Measurements from ENCODE around the gene ANKAR.
A peak's percentile ranks its signal among the peaks of the same experiment; 100 is the strongest.
"Not testable (repeated sequence)": the region's sequence is repeated elsewhere in the genome, so short reads cannot be mapped to it uniquely, and the experiment has no call there.

The ANKAR gene

DNA sequence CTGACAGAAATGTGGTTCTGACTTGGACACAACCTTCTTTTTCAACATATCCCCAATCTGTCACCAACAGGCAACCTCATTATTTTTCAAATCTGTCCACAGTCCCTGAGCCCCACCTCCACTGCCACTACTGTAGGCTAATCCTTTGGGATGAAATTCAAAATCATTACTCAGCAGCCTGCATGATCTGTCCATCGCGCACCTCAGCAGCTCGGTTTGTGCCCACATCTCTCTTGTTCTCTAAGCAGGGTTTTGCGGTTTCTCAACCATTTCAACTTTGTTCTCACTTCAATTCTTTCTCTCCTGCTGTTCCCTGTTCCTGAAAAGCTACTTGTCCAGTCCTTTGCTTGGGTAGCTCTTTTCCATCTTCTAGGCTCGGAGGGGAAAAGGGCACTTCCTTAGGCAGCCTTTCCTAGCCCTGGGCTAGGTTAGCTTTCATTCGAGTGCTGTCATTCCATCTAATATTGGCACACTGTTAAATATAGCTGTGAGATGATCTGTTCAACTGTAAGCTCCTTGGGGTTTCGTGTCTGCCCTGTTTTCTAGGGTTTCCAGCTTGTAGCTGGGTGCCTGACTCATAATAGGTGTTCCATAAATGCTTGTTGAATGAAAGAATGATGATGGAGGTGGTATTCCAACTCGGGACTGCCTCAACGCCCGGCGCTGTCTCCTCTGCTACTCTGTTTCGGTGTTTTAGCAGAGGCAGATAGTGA is 653 bp upstream of the ANKAR start:
- peak overlapping the region; percentile 68 for H3K4me3 ChIP-seq
- peak overlapping the region; percentile 80 for H3K27ac ChIP-seq

DNA sequence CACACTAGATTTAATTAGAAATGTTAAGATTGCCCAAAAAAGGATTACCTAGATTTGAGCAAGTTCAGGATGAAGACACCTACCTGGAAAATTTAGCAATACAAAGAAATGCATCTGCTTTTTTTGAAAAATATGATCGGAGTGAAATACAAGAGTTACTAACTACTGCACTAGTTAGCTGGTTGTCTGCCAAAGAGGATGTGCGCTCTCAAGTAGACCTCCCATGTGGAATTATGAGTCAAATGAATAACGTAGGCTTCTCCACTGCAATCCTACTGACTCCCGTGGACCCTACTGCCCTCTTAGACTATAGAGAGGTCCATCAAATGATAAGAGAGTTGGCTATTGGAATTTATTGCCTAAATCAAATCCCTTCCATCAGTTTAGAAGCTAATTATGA is 2.0 kb downstream of the ANKAR start:
- Histone ChIP-seq H3K27me3 (no peaks in the 10 kb centered on the region), H3K4me3 (no peak overlapping the region), H4K20me1 (0 out of 2 replicates have a peak, but pooled peaks cover 4% of the 10 kb centered on the region), H3K9me3 (peaks cover 17% of the 10 kb centered on the region), H3K4me1 (peaks cover 18% of the 10 kb centered on the region), H3K36me3 (peaks cover 15% of the 10 kb centered on the region), H3K9ac (no peak overlapping the region), H3K4me2 (no peak overlapping the region), H3K27ac (no peak overlapping the region)
- TF ChIP-seq Cebpa-rat (IDR thresholded peaks at IDR 0.05) = no peak

More for the DNA sequence above, 653 bp upstream of the ANKAR start:
- H3K4me1 ChIP-seq = peaks cover 18% of the 10 kb centered on the region
- TF ChIP-seq Cebpa-rat (IDR thresholded peaks at IDR 0.05) = no peak
- peaks cover 17% of the 10 kb centered on the region for H3K9me3 ChIP-seq
- 0 out of 2 replicates have a peak, but pooled peaks cover 9% of the 10 kb centered on the region for H4K20me1 ChIP-seq
- H3K9ac ChIP-seq = peak overlapping the region; percentile 78
- H3K4me2 ChIP-seq = peak overlapping the region; percentile 89
- H3K27me3 ChIP-seq = no peaks in the 10 kb centered on the region
- H3K36me3 ChIP-seq = peaks cover 35% of the 10 kb centered on the region

DNA sequence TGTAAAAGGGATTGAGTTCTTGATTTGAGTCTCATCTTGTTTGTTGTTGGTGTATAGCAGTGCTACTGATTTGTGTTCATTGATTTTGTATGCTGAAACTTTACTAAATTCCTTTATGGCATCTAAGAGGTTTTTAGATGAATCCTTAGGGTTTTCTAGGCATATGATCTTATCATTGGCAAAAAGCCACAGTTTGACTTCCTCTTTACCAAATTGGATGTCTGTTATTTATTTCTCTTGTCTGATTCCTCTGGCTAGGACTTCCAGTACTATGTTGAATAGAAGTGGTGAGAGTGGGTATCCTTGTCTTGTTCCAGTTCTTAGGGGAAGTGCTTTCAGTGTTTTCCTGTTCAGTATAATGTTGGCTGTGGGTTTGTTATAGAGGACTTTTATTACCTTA is 4.8 kb downstream of the ANKAR start:
- Histone ChIP-seq H3K36me3 (no peaks in the 10 kb centered on the region), H3K4me1 (peaks cover 9% of the 10 kb centered on the region), H3K9me3 (peaks cover 17% of the 10 kb centered on the region), H3K9ac (no peak overlapping the region), H3K4me3 (no peak overlapping the region), H3K4me2 (no peak overlapping the region), H4K20me1 (no peaks in the 10 kb centered on the region), H3K27me3 (no peaks in the 10 kb centered on the region), H3K27ac (no peak overlapping the region)
- TF ChIP-seq Cebpa-rat (IDR thresholded peaks at IDR 0.05) = no peak

GRCh38 chr2:189681203-189681602 is 6.7 kb downstream of the ANKAR start:
- no peak overlapping the region for H3K9ac ChIP-seq
- peaks cover 7% of the 10 kb centered on the region; the same call in 1 of the 2 replicates for H3K4me1 ChIP-seq
- no peak overlapping the region for H3K27ac ChIP-seq
- no peaks in the 10 kb centered on the region for H4K20me1 ChIP-seq
- H3K4me3 ChIP-seq = no peak overlapping the region
- no peak for TF ChIP-seq Cebpa-rat (IDR thresholded peaks at IDR 0.05)
- H3K36me3 ChIP-seq = no peaks in the 10 kb centered on the region
- peaks cover 17% of the 10 kb centered on the region for H3K9me3 ChIP-seq
- H3K4me2 ChIP-seq = no peak overlapping the region
- H3K27me3 ChIP-seq = no peaks in the 10 kb centered on the region

DNA sequence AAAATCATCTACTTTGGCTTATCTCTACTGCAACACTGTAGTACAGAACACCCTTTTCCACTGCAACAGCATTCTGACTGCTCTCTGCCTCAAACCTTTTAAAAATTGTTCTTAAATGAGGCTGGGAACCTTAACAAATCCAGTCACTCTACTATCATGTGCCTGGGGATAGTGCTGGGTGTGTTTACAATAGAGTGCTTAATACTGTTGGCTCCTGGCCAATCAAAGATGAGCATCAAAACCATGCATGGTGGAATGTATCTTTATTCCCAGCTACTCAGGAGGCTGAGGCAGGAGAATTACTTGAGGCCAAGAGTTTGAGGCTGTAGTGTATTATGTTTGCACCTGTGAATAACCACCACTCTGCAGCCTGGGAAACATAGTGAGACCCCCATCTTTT is 7.4 kb downstream of the ANKAR start:
- Histone ChIP-seq H3K9me3 (peaks cover 17% of the 10 kb centered on the region), H3K27ac (no peak overlapping the region), H3K36me3 (no peaks in the 10 kb centered on the region), H3K27me3 (no peaks in the 10 kb centered on the region), H4K20me1 (no peaks in the 10 kb centered on the region), H3K4me2 (no peak overlapping the region), H3K4me3 (no peak overlapping the region), H3K9ac (no peak overlapping the region), H3K4me1 (peaks cover 7% of the 10 kb centered on the region; the same call in 1 of the 2 replicates)
- no peak for TF ChIP-seq Cebpa-rat (IDR thresholded peaks at IDR 0.05)

DNA sequence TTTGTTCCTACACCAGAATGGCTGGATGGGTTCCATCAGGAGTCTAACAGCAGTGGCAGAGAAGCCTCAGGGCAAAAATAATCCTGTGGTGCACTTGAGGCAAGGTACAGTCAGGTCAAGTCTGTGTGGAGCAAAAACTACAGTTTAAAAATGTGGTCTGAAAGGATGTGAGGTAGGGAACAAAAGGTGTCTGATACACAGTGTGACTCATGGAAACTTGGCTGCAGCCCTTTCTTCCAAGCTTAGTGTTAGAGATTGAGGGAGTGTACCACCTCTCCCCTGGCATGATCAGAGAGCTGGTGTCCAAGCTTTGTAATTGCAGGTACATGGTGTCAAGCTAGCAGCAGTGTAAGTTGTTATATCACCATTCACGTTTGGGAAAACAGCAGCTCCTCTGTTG is 8.9 kb downstream of the ANKAR start:
- Histone ChIP-seq H4K20me1 (no peaks in the 10 kb centered on the region), H3K27me3 (no peaks in the 10 kb centered on the region), H3K9me3 (peaks cover 4% of the 10 kb centered on the region), H3K4me2 (no peak overlapping the region), H3K36me3 (no peaks in the 10 kb centered on the region), H3K4me3 (no peak overlapping the region), H3K4me1 (peaks cover 7% of the 10 kb centered on the region; the same call in 1 of the 2 replicates), H3K27ac (no peak overlapping the region), H3K9ac (no peak overlapping the region)
- no peak for TF ChIP-seq Cebpa-rat (IDR thresholded peaks at IDR 0.05)

GRCh38 chr2:189684811-189685210 is 10.3 kb downstream of the ANKAR start:
- H3K27ac ChIP-seq = no peak overlapping the region
- no peaks in the 10 kb centered on the region for H3K36me3 ChIP-seq
- H3K9ac ChIP-seq = no peak overlapping the region
- no peak overlapping the region for H3K4me3 ChIP-seq
- peaks cover 7% of the 10 kb centered on the region; the same call in 1 of the 2 replicates for H3K4me1 ChIP-seq
- no peaks in the 10 kb centered on the region for H3K9me3 ChIP-seq
- H3K4me2 ChIP-seq = no peak overlapping the region
- no peak for TF ChIP-seq Cebpa-rat (IDR thresholded peaks at IDR 0.05)
- no peaks in the 10 kb centered on the region for H3K27me3 ChIP-seq
- H4K20me1 ChIP-seq = no peaks in the 10 kb centered on the region

GRCh38 chr2:189685540-189686229 is 11.2 kb downstream of the ANKAR start:
- no peaks in the 10 kb centered on the region for H3K9me3 ChIP-seq
- no peak overlapping the region for H3K27ac ChIP-seq
- no peak overlapping the region for H3K9ac ChIP-seq
- no peaks in the 10 kb centered on the region for H3K36me3 ChIP-seq
- H3K4me1 ChIP-seq = peaks cover 7% of the 10 kb centered on the region; the same call in 1 of the 2 replicates
- H3K27me3 ChIP-seq = no peaks in the 10 kb centered on the region
- H4K20me1 ChIP-seq = no peaks in the 10 kb centered on the region
- H3K4me3 ChIP-seq = no peak overlapping the region
- no peak overlapping the region for H3K4me2 ChIP-seq
- TF ChIP-seq Cebpa-rat (IDR thresholded peaks at IDR 0.05) = no peak

DNA sequence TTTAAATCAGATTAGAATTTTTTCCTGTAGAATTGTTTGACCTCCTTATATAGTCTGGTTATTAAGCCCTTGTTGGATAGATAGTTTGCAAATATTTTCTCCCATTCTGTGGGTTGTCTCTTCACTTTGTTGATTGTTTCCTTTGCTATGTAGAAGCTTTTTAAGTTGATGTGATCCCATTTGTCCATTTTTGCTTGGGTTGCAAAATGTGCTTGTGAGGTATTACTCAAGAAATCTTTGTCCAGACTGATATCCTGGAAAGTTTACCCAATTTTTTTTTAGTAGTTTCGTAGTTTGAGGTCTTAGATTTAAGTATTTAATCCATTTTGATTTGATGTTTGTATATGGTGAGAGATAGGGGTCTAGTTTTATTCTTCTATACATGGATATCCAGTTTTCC is 13.3 kb downstream of the ANKAR start:
- not testable (repeated sequence) for H3K36me3 ChIP-seq, H4K20me1 ChIP-seq, H3K27me3 ChIP-seq, H3K4me2 ChIP-seq, H3K27ac ChIP-seq, H3K9me3 ChIP-seq, H3K4me1 ChIP-seq, H3K4me3 ChIP-seq, H3K9ac ChIP-seq

GRCh38 chr2:189696223-189696622 is 21.8 kb downstream of the ANKAR start:
- Histone ChIP-seq H3K4me1 (no peaks in the 10 kb centered on the region), H3K36me3 (no peaks in the 10 kb centered on the region), H4K20me1 (no peaks in the 10 kb centered on the region), H3K9ac (no peak overlapping the region), H3K9me3 (no peaks in the 10 kb centered on the region), H3K4me3 (no peak overlapping the region), H3K27ac (no peak overlapping the region), H3K4me2 (no peak overlapping the region), H3K27me3 (no peaks in the 10 kb centered on the region)
- TF ChIP-seq Cebpa-rat (IDR thresholded peaks at IDR 0.05) = no peak

Data from BLaER1 (cell line).